GM23248 (cell line): ENCODE results near the gene STARD8. TPM values are rescaled to one million over a fixed set of nuclear protein-coding genes. Genes with fewer than 3 reads are reported as not detected.

Source experiments
- DNase-seq: peaks from one replicate; pipeline ENCODE4 v3.0.0-alpha.2; 2015
- H2AFZ ChIP-seq: fragments of 200-600 bp; sonication (generic); 2 replicates; pipeline ENCODE4 v1.6.1; 2016; ENCODE audit warnings: antibody characterized with exemption
- H3F3A ChIP-seq: fragments of 200-600 bp; sonication (generic); 2 replicates; pipeline ENCODE4 v1.6.1; 2016; ENCODE audit warnings: mild to moderate bottlenecking, antibody characterized with exemption, mixed run types; ENCODE audit not compliant: insufficient read depth
- H3K27ac ChIP-seq: fragments of 200-600 bp; sonication (generic); 2 replicates; pipeline ENCODE4 v1.5.1; 2016; ENCODE audit warnings: mild to moderate bottlenecking
- H3K27me3 ChIP-seq: fragments of 200-600 bp; sonication (generic); replicated peaks from 2 replicates; pipeline ENCODE4 v1.6.1; 2016; ENCODE audit warnings: mild to moderate bottlenecking; ENCODE audit not compliant: insufficient read depth
- H3K36me3 ChIP-seq: fragments of 200-600 bp; sonication (generic); 2 replicates; pipeline ENCODE4 v1.6.1; 2016; ENCODE audit warnings: low read depth, mild to moderate bottlenecking
- H3K4me1 ChIP-seq: fragments of 200-600 bp; sonication (generic); 2 replicates; pipeline ENCODE4 v1.6.1; 2016; ENCODE audit warnings: mild to moderate bottlenecking; ENCODE audit not compliant: insufficient read depth
- H3K4me2 ChIP-seq: fragments of 200-600 bp; sonication (generic); one replicate; pipeline ENCODE4 v1.6.1; 2016; ENCODE audit warnings: mild to moderate bottlenecking; ENCODE audit not compliant: unreplicated experiment
- H3K4me3 ChIP-seq: fragments of 200-600 bp; sonication (generic); 2 replicates; pipeline ENCODE4 v1.5.1; 2016; ENCODE audit warnings: mild to moderate bottlenecking
- H3K79me2 ChIP-seq: fragments of 200-600 bp; sonication (generic); 2 replicates; pipeline ENCODE4 v1.6.1; 2016; ENCODE audit warnings: mild to moderate bottlenecking; ENCODE audit not compliant: insufficient read depth
- H3K9ac ChIP-seq: fragments of 200-600 bp; sonication (generic); 2 replicates; pipeline ENCODE4 v1.6.1; 2016; ENCODE audit warnings: mild to moderate bottlenecking
- H3K9me2 ChIP-seq: fragments of 200-600 bp; sonication (generic); 2 replicates; pipeline ENCODE4 v1.6.1; 2016; ENCODE audit warnings: mixed run types, mild to moderate bottlenecking, moderate library complexity; ENCODE audit not compliant: insufficient read depth
- H3K9me3 ChIP-seq: fragments of 200-600 bp; sonication (generic); one replicate; pipeline ENCODE4 v1.6.1; 2017; ENCODE audit warnings: low read depth
- H4K20me1 ChIP-seq: fragments of 200-600 bp; sonication (generic); 2 replicates; pipeline ENCODE4 v1.6.0; 2016; ENCODE audit not compliant: insufficient read depth
- EZH2 ChIP-seq: fragments of 200-600 bp; sonication (generic); IDR thresholded peaks from 2 replicates; pipeline ENCODE4 v1.6.1; 2018; ENCODE audit warnings: antibody characterized with exemption, mild to moderate bottlenecking; ENCODE audit not compliant: insufficient read depth, poor library complexity, severe bottlenecking
- EZH2phosphoT487 ChIP-seq: fragments of 200-600 bp; sonication (generic); IDR thresholded peaks from 2 replicates; pipeline ENCODE4 v1.6.1; 2018; ENCODE audit warnings: antibody characterized with exemption, moderate library complexity, mild to moderate bottlenecking, low read depth; ENCODE audit not compliant: insufficient read depth
- WGBS, 2 experiments: methylation state at CpG; one replicate each; pipeline ENCODE4 v1.1.6; 2015 to 2017; ENCODE audit warnings: low lambda C conversion rate in 2 of 2, low coverage in 1 of 2; ENCODE audit errors: missing lambda C conversion rate in 2 of 2; 5-methylcytosine and 5-hydroxymethylcytosine counted together
- in situ Hi-C: fragments of 300-500 bp; cut with MboI; formaldehyde crosslinking; loops from 2 replicates; pipeline ENCODE4 v1.15.0; 2020
- polyA plus RNA-seq: library from polyadenylated mRNA; unstranded; fragments of >200 nt; fragmentation: Nextera tagmentation; extraction: Ambion mirVana; gene quantifications from 2 replicates; pipeline ENCODE4 v1.2.1, GENCODE V29; 2016
- small RNA-seq: library from RNA; depleted of rRNA; stranded (forward); fragments of <200 nt; gene quantifications from one replicate; pipeline ENCODE3, GENCODE V24; 2014; ENCODE audit warnings: low read depth, low replicate concordance
- total RNA-seq: library from RNA; depleted of rRNA; stranded (reverse); fragments of >200 nt; shearing (Covaris generic); gene quantifications from 2 replicates; pipeline ENCODE4 v1.2.3, GENCODE V29; 2014; rRNA removed

The STARD8 gene
- total and polyA plus RNA-seq, 2 experiments from 2014 or later, result 0.69 to 2.4 TPM

GRCh38 chrX:68761086-68761485 is 113.6 kb downstream of the STARD8 start:
- Histone ChIP-seq H2AFZ (no peak overlapping the region), H3K79me2 (no peaks in the 10 kb centered on the region), H3F3A (no peaks in the 10 kb centered on the region), H4K20me1 (no peaks in the 10 kb centered on the region), H3K9me2 (no peaks in the 10 kb centered on the region), H3K4me1 (no peaks in the 10 kb centered on the region), H3K36me3 (no peaks in the 10 kb centered on the region), H3K9ac (no peak overlapping the region), H3K9me3 (no peaks in the 10 kb centered on the region), H3K27ac (no peak overlapping the region), H3K4me3 (no peak overlapping the region), H3K4me2 (no peak overlapping the region), H3K27me3 (no peaks in the 10 kb centered on the region)
- no peak for DNase-seq
- TF ChIP-seq EZH2phosphoT487 (no peak), EZH2 (no peak)
- in situ Hi-C loops, result no loop called here
- 81 to 83% methylated on average over 2 of the region's 2 CpGs for WGBS, 2 experiments

GRCh38 chrX:68762766-68763165 is 115.3 kb downstream of the STARD8 start:
- Histone ChIP-seq H3K4me3 (no peak overlapping the region), H2AFZ (no peak overlapping the region), H3K9me3 (no peaks in the 10 kb centered on the region), H3K36me3 (no peaks in the 10 kb centered on the region), H4K20me1 (no peaks in the 10 kb centered on the region), H3K4me2 (no peak overlapping the region), H3F3A (no peaks in the 10 kb centered on the region), H3K27me3 (no peaks in the 10 kb centered on the region), H3K9ac (no peak overlapping the region), H3K4me1 (no peaks in the 10 kb centered on the region), H3K9me2 (no peaks in the 10 kb centered on the region), H3K79me2 (no peaks in the 10 kb centered on the region), H3K27ac (no peak overlapping the region)
- in situ Hi-C loops, result no loop called here
- no peak for DNase-seq
- TF ChIP-seq EZH2phosphoT487 (no peak), EZH2 (no peak)

- no peak for TF ChIP-seq EZH2phosphoT487
- TF ChIP-seq EZH2, result no peak
- Histone ChIP-seq H3F3A (no peaks in the 10 kb centered on the region), H3K27ac (no peak overlapping the region), H3K9me2 (no peaks in the 10 kb centered on the region), H3K4me3 (no peak overlapping the region), H2AFZ (no peak overlapping the region), H3K36me3 (no peaks in the 10 kb centered on the region), H4K20me1 (no peaks in the 10 kb centered on the region), H3K27me3 (no peaks in the 10 kb centered on the region), H3K79me2 (no peaks in the 10 kb centered on the region), H3K4me2 (no peak overlapping the region), H3K4me1 (no peaks in the 10 kb centered on the region), H3K9me3 (no peaks in the 10 kb centered on the region), H3K9ac (no peak overlapping the region)
- 8 to 10% methylated on average over 4 of the region's 4 CpGs for WGBS, 2 experiments
- in situ Hi-C loops, result no loop called here
- no peak for DNase-seq
Observed at GRCh38 chrX:68763481-68763880, 116.0 kb downstream of the STARD8 start.

Small RNAs within 50 kb of the gene (small RNA-seq; reads per million reads assigned to genes)
- gene COX6CP12, result not detected

Other genes starting within 250 kb of the STARD8 start
- 4.5 and 5.3 TPM in 2 replicates for gene OPHN1, start 214.2 kb upstream of the STARD8 start, total RNA-seq
- 3.3 and 4.3 TPM in 2 replicates for gene OPHN1, start 214.2 kb upstream of the STARD8 start, polyA plus RNA-seq
- 21.1 and 32.1 TPM in 2 replicates for gene YIPF6, start 148.6 kb upstream of the STARD8 start, total RNA-seq
- gene YIPF6, start 148.6 kb upstream of the STARD8 start, polyA plus RNA-seq, result 42.5 and 46.6 TPM in 2 replicates
- gene EFNB1, start 181.4 kb downstream of the STARD8 start, total RNA-seq, result 12.6 and 15.8 TPM in 2 replicates
- 4.7 and 5.3 TPM in 2 replicates for gene EFNB1, start 181.4 kb downstream of the STARD8 start, polyA plus RNA-seq